ENCODE results near the gene PLCB1.

DNA sequence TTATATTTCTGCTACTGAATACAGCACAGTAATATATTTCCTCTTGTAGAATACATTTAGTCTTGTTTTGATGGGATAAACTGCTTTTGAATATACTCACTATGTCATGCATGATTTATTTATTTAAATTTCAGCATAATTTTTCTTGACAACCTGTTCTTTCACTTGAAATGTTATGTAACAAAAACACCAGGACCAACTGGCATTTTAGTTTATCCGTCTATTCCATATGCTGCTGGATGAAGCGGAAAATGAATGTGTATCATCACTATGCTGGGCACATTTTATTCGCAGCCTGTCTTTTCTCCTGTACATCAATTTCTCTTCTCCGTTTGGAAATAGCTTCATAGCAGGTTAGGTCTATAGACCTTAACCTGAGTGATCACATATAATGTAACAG, 730.0 kb downstream of the PLCB1 start:
- no peak for TF ChIP-seq EZH2 (IDR thresholded peaks at IDR 0.05; ENCODE audit: low read length, unreplicated experiment)
- TF ChIP-seq CTCF (conservative IDR thresholded peaks at IDR 0.05; ENCODE audit: low read depth, low read length): no peak
- no peak for TF ChIP-seq EZH2phosphoT487 (IDR thresholded peaks at IDR 0.05; ENCODE audit: borderline replicate concordance, low read length)

Measured in PC-3 (cell line).